Activated CD4-positive, alpha-beta T cell treated with anti-CD3 and anti-CD28 coated beads for 4 hours (primary cell): ENCODE measurements around the gene MAD2L2.

ENCODE experiments used
- DNase-seq, 2 donors: peaks; one replicate each; pipeline ENCODE4 v3.0.0-alpha.2; 2020

MAD2L2 gene

DNA sequence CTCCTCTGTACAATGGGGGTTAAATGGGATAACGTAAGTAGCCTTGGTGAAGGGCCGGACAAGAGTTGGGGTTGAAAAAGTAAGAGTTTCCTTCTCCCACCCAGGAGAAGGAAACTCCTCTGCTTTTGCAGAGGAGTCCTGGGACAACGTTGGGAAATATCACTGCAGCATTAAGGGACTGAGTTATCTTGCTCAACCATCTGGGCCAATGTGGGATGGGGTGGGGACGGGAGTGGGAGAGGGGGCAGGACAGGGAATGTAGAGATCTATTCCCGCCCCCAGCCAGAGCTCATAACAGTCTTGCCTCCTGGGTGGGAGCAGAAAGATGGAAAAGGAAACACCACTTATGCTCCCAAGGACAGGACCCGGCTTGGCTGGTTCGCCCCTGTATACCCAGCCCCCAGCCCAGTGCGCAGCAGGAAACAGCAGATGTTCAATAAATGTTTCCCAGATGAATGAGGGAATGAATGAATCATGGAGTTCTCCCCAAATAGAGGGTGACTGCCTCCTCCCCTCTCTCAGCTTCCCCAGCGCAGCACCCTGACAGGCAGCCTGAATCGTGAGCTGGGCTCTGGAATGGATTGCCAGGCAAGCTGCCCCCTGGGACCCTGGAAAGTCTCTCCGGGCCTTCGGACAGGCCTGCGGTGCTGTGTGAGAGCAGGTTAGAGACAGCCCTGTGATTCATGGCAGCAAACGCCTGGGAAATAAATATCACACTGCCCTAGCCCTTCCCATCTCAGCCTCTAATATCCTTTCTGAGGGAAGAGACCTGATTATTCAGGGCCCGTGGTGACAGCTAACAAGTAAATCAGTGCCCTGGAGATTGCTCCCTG, 51.5 kb downstream of the MAD2L2 start:
- no peak for DNase-seq

DNA sequence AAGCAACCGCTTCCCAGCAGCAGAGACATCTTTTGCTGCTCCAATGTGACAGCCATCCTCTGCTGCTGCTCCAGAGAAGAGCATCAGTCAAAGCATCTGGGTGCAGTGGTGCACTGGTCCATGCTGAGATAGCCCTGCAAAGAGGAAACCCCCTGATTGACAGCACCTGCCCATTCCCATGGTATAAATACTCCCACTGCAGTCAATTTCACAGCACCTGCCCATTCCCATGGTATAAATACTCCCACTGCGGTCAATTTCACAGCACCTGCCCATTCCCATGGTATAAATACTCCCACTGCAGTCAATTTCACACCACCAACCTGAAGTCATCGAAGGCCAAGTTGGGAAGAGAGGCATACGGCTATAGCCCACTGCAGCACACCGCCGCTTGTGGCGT, 52.2 kb downstream of the MAD2L2 start:
- DNase-seq, result no peak

DNA sequence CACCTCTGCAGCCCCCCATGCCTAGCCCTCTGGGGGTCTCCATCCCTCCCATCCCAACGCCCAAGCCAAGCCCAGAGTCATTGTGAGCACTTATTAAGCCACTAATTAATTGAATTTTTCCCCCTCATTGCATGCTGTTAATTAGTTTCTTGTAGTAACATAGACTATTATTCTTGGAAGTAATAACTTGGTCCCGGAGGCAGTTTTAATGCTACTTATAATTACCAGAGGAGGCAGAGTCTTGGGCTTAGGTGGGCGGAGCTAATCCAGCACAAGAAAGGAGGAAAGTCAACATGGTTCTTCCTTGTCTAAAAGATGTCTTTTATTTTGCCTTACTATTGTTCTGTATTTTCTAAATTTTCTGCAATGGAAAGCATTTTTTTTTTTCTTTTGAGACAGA, 54.4 kb downstream of the MAD2L2 start:
- no peak for DNase-seq
